ENCODE data around the gene EZR.

DNA sequence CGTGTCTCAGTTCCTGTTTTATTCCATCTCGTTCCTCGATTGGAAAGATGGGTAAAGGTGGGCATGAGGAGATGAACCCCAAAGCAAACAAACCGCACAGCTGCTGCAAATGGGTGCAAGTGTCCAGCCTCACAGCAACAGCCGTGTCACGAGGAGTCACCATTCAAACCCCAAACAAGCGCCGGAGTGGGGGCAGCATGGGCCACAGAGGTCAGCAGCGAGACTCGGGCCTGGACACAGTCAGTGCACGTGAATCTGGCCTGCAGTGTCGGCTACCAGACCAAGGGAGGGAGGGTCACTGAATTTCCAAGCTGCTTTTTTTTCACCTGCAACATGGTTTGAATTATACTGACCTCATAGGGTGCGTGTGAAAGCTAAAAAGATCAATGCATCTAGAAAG, 63.5 kb downstream of the EZR start:
- TF ChIP-seq, protein P1, sequence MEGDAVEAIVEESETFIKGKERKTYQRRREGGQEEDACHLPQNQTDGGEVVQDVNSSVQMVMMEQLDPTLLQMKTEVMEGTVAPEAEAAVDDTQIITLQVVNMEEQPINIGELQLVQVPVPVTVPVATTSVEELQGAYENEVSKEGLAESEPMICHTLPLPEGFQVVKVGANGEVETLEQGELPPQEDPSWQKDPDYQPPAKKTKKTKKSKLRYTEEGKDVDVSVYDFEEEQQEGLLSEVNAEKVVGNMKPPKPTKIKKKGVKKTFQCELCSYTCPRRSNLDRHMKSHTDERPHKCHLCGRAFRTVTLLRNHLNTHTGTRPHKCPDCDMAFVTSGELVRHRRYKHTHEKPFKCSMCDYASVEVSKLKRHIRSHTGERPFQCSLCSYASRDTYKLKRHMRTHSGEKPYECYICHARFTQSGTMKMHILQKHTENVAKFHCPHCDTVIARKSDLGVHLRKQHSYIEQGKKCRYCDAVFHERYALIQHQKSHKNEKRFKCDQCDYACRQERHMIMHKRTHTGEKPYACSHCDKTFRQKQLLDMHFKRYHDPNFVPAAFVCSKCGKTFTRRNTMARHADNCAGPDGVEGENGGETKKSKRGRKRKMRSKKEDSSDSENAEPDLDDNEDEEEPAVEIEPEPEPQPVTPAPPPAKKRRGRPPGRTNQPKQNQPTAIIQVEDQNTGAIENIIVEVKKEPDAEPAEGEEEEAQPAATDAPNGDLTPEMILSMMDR (IDR thresholded peaks at IDR 0.05) = no peak
- no peak for TF ChIP-seq POLR2A (IDR thresholded peaks at IDR 0.05)
- no peak for TF ChIP-seq POLR2AphosphoS5 (IDR thresholded peaks at IDR 0.05)
